HG03139 (cell line): ENCODE measurements around the gene SLAMF1.
"Not testable (repeated sequence)": the region's sequence is repeated elsewhere in the genome, so short reads cannot be mapped to it uniquely, and the experiment has no call there.

Experiments used
- ATAC-seq: cut with Tn5 transposase; IDR thresholded peaks from one replicate; pipeline ENCODE4 v1.9.1; 2021; ENCODE audit not compliant: unreplicated experiment

SLAMF1 gene

GRCh38 chr1:160607011-160607671 lies 39.7 kb downstream of the SLAMF1 start:
- peak; percentile 56 for ATAC-seq

GRCh38 chr1:160606611-160607010 lies 40.2 kb downstream of the SLAMF1 start:
- no peak for ATAC-seq

- ATAC-seq = no peak
Measured at GRCh38 chr1:160605792-160606479, 40.9 kb downstream of the SLAMF1 start.

GRCh38 chr1:160605205-160605604 lies 41.6 kb downstream of the SLAMF1 start:
- ATAC-seq = no peak

- no peak for ATAC-seq
Measured at GRCh38 chr1:160597705-160598104, 49.1 kb downstream of the SLAMF1 start.

GRCh38 chr1:160597051-160597450 lies 49.8 kb downstream of the SLAMF1 start:
- no peak for ATAC-seq

- ATAC-seq = no peak
Measured at GRCh38 chr1:160590488-160590887, 56.4 kb downstream of the SLAMF1 start.

- no peak for ATAC-seq
Measured at GRCh38 chr1:160588468-160588867, 58.4 kb downstream of the SLAMF1 start.

- ATAC-seq = no peak
Measured at GRCh38 chr1:160584784-160585183, 62.1 kb downstream of the SLAMF1 start.

GRCh38 chr1:160582976-160583375 lies 63.9 kb downstream of the SLAMF1 start:
- ATAC-seq = not testable (repeated sequence)

GRCh38 chr1:160581961-160582360 lies 64.9 kb downstream of the SLAMF1 start:
- no peak for ATAC-seq

GRCh38 chr1:160580221-160580812 lies 66.5 kb downstream of the SLAMF1 start:
- no peak for ATAC-seq

GRCh38 chr1:160579216-160579701 lies 67.6 kb downstream of the SLAMF1 start, which contains the start of gene CD84:
TSS of gene CD84 (minus strand) at chr1:160579496. CDS start at chr1:160579437, 59 bp downstream.
- no peak for ATAC-seq

GRCh38 chr1:160578525-160579191 lies 68.2 kb downstream of the SLAMF1 start:
- ATAC-seq = no peak

- ATAC-seq = no peak
Measured at GRCh38 chr1:160578175-160578524, 68.7 kb downstream of the SLAMF1 start.

GRCh38 chr1:160577671-160578070 lies 69.2 kb downstream of the SLAMF1 start:
- no peak for ATAC-seq

GRCh38 chr1:160576884-160577283 lies 70.0 kb downstream of the SLAMF1 start:
- ATAC-seq = no peak

- no peak for ATAC-seq
Measured at GRCh38 chr1:160576390-160576789, 70.5 kb downstream of the SLAMF1 start.

GRCh38 chr1:160575112-160575664 lies 71.7 kb downstream of the SLAMF1 start:
- no peak for ATAC-seq

- ATAC-seq = no peak
Measured at GRCh38 chr1:160570840-160571239, 76.0 kb downstream of the SLAMF1 start.

GRCh38 chr1:160569806-160570205 lies 77.0 kb downstream of the SLAMF1 start:
- ATAC-seq = no peak
